ENCODE data around the gene PTPRN2. TPM values are rescaled to one million over a fixed set of nuclear protein-coding genes. Genes with fewer than 3 reads are reported as not detected.

PTPRN2 gene
- total and polyA plus RNA-seq, 8 donors: 12.2 to 49.2 (median 31.8) TPM

DNA sequence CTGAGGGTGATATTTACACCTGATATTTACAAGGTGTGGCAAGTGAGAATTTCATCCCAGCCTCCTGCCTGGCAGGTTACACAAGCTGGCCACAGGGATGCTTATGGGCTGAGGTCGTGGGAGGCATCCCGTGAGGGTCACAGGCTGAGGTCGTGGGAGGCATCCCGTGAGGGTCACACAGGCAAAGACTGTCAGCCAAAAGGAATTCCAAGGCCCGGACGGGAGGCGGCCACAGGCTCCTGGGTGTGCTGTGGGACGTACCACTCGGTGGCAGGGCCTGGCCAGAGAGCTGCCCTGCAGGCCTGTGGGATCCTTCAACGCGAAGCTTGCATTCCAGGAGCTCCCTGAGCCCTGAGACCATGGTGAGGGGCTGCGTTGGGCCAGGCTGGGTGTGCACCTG is 790.3 kb downstream of the PTPRN2 start:
- WGBS, 2 donors: 84 to 90% methylated on average over 12 of the region's 12 CpGs
- ATAC-seq (no peak), DNase-seq (peak in 1 of 6 donors; percentile 39), FAIRE-seq (no peak)
- intact Hi-C loops (cut with DNase I): no loop called here
- no peak overlapping the region for H3K4me3 ChIP-seq
- no peak overlapping the region for H3K27ac ChIP-seq
- H3K9me3 ChIP-seq: no peaks in the 10 kb centered on the region
- no peaks in the 10 kb centered on the region for H3K27me3 ChIP-seq
- H3K4me1 ChIP-seq: no peaks in the 10 kb centered on the region
- no peak for TF ChIP-seq CTCF (IDR thresholded peaks at IDR 0.05)
- H3K36me3 ChIP-seq: no peaks in the 10 kb centered on the region

DNA sequence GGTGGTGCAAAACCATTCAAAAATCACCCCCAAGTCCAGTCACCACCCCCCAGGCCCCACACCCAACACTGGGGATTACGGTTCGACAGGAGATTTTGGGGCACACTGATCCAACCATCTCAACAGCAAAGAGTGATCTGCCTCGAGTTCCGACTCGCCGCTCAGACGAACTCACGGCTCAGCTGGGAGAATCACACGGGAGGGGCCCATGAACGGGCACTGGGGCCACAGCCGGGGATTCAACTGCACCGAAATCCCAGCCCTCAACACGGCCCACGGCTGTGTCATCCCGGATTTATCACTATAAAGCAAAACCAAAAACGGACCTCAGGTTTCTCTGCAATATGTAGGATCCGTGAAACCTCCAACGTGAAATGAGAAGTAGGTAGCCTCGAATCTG is 790.8 kb downstream of the PTPRN2 start:
- Histone ChIP-seq H3K27me3 (no peaks in the 10 kb centered on the region), H3K4me1 (no peaks in the 10 kb centered on the region), H3K27ac (no peak overlapping the region), H3K4me3 (no peak overlapping the region), H3K36me3 (no peaks in the 10 kb centered on the region), H3K9me3 (no peaks in the 10 kb centered on the region)
- TF ChIP-seq CTCF (IDR thresholded peaks at IDR 0.05): no peak
- WGBS, 2 donors: 92 to 93% methylated on average over 19 of the region's 19 CpGs
- DNase-seq (peak in 1 of 6 donors; percentile 26), FAIRE-seq (no peak), ATAC-seq (no peak)
- intact Hi-C loops (cut with DNase I): no loop called here

DNA sequence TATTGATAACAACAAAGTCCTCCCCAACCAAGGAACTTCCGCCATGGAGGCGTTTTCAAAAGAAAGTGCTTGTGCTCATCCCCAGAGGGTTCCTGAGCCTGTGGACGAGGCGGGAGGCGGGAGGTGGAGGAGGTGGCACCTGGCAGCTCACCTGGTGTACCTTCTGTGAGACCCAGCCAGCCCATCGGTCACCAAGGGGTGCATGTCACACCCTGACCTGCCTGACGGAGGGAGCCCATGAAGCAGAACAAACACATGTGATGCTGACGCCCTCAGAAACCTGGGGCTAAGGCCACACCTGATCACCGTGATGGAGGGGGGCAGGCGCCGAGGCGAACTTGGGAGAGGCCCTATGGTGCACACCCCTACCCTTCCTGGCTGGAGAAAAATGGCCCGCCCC is 792.0 kb downstream of the PTPRN2 start:
- Histone ChIP-seq H3K9me3 (no peaks in the 10 kb centered on the region), H3K27me3 (no peaks in the 10 kb centered on the region), H3K4me3 (no peak overlapping the region), H3K4me1 (no peaks in the 10 kb centered on the region), H3K27ac (no peak overlapping the region), H3K36me3 (no peaks in the 10 kb centered on the region)
- TF ChIP-seq CTCF (IDR thresholded peaks at IDR 0.05): no peak
- WGBS, 2 donors: 79 to 83% methylated on average over 13 of the region's 13 CpGs
- DNase-seq (peak in 1 of 6 donors; percentile 45), FAIRE-seq (no peak), ATAC-seq (peak in 1 of 4 donors; percentile 44)
- intact Hi-C loops (cut with DNase I): no loop called here

- no peaks in the 10 kb centered on the region for H3K4me1 ChIP-seq
- H3K4me3 ChIP-seq: no peak overlapping the region
- ATAC-seq (peak in 1 of 4 donors; percentile 21), FAIRE-seq (no peak), DNase-seq (peak in 1 of 6 donors; percentile 30)
- 62% methylated on average over 5 of the region's 5 CpGs for WGBS, 2 donors
- no peak for TF ChIP-seq CTCF (IDR thresholded peaks at IDR 0.05)
- no peak overlapping the region for H3K27ac ChIP-seq
- H3K27me3 ChIP-seq: no peaks in the 10 kb centered on the region
- no peaks in the 10 kb centered on the region for H3K36me3 ChIP-seq
- no peaks in the 10 kb centered on the region for H3K9me3 ChIP-seq
- intact Hi-C loops (cut with DNase I): no loop called here
Observed at GRCh38 chr7:157795199-157795598, 792.4 kb downstream of the PTPRN2 start.

- Histone ChIP-seq H3K4me1 (no peaks in the 10 kb centered on the region), H3K4me3 (no peak overlapping the region), H3K27me3 (no peaks in the 10 kb centered on the region), H3K9me3 (no peaks in the 10 kb centered on the region), H3K27ac (no peak overlapping the region), H3K36me3 (no peaks in the 10 kb centered on the region)
- TF ChIP-seq CTCF (IDR thresholded peaks at IDR 0.05): no peak
- no peak for DNase-seq
- ATAC-seq: no peak
- FAIRE-seq: no peak
- 88 to 95% methylated on average over 4 of the region's 4 CpGs for WGBS, 2 donors
- intact Hi-C loops (cut with DNase I): no loop called here
Observed at GRCh38 chr7:157794746-157795065, 792.9 kb downstream of the PTPRN2 start.
